HG02840 (cell line): Measurements from ENCODE around the gene STMN1.
A peak's percentile ranks its signal among the peaks of the same experiment; 100 is the strongest.

ENCODE experiments used
- ATAC-seq: cut with Tn5 transposase; IDR thresholded peaks from one replicate; pipeline ENCODE4 v1.9.1; 2021; ENCODE audit warnings: mild to moderate bottlenecking, moderate library complexity, moderate number of reproducible peaks; ENCODE audit not compliant: unreplicated experiment, low FRiP score

Gene STMN1

DNA sequence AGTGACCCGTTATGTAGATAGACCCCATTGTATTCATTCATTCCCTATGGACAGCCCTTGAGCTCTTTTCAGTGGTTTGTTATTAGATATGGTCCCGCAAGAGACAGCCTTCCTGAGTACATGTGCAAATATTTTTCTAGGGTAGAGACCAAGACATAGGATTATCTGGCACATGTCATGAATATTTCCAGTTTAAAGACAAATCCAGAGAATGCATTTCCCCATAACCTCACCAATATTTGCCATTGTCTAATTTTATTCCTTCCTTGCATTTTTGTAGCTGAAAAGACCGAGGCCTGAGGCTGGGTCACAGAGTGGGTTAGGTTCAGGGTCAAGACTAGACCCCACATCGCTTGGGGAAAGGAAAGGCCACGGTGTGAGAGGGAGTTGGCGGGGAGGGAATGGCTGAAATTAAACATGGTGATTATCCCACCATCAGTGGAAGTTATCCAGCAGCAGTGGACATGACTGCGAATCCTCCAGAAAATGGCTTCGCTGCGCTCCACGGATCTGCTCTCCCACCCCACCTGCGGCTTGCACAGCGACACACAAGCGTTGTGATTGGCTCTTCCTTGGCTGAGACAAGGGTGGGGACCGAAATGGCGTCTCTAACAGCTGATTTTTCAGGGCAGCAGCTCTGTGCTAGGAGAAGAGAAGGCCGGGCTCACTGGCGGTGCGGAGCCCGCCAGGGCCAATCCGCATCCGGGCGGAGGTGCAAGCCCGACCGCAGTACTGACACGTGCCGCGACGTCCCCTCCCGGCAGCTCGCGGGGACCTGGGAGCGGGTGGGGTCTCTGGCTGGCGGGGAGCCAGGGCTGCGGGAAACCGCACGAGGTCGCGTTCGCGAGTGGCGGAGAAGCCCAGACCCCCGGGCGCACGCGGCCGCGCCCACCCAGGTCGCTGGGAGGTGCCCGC is 16.1 kb upstream of the STMN1 start:
- ATAC-seq, result no peak

DNA sequence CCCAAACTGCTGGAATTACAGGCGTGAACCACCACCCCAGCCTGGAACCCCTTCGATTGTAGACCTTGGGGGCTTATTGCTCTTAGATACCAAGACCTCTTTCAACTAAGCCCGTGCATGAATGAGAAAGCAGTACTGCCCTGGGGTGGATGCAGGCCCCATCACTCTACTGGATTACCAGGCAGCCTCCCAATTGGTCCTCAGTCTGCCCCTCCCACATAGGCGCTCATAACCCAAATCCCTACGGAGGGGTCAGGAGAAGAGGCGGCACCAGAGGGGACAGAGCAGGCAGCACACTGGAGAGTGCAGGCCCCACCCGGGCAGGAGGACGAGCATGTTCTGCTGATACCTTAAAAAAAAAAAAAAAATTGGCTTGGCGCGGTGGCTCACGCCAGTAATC is 12.4 kb upstream of the STMN1 start:
- no peak for ATAC-seq

DNA sequence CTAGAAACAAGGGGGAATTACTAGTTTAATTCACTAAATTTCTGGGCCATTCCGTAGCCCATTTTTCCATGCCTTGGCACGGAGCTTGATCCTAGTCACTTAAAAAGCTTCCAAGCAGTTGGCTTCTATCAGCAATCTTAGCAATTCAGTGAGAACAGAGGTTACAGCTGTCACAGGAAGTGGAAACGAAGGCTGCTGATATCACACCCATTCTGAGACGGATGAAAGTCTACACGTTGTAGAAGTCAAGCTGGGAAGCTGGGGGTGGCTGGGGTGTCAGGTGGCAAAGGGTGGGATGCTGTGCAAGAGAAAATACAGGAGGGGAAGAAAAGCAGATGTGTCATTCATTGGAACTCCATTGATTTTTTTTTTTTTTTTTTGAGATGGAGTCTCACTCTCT is 11.8 kb upstream of the STMN1 start:
- no peak for ATAC-seq

DNA sequence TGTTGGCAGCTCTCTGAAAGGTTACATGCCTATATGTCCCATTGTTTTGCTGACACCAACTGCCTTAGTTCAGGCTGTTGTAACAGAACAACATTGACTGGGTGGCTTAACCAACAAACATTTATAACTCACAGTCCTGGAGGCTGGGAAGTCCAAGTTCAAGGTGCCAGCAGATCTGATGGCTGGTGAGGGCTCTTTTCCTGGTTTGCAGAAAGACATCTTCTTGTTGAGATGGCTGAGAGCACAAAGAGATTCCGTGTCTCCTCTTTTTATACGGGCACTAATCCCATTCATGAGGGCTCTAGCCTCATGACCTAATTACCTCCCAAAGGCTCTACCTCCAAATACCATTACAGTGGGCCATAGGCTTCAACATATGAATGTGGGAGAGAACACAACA is 10.2 kb upstream of the STMN1 start:
- ATAC-seq, result no peak

DNA sequence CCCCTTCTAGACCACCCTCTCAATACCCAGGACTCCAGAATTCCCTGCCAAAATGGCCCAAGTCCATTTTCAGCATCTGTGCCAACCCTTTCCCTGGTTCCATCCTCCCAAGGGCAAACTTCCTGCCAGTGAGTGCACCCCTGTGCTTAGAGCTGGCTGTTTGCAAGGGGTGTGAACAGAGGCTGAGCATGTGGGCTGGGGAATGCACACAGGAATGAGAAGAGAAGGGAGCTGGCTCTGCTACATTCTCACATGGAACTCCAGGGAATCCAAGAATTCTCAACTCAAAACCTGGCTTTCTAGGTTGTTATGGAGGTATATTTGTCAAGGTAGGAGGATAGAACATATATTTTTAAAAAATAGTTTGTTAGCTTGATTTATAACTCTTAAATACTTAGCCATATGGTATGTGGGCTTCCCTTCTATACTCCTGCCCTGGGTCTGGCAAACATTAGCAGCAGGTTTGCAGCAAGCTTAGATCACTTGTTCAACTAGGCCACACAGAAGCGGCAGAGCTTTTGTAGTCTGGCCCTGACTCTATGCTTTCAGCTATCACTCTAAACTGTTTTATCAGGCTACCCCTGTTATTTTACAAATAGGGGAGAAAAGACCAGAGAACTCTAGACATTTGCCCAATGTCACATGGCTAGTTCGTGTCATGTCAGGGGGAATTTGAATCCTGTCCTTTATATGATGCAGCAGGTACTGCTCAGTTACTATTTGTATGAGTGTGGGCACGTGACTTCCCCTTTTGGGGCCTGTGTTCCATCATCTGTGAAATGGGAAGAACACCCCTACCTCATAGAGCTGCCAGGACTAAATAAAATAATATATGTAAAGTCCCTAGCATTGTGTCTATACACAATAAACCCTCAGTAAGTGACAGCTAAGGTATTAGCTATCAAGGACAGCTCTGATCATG is 8.1 kb upstream of the STMN1 start:
- ATAC-seq, result no peak

DNA sequence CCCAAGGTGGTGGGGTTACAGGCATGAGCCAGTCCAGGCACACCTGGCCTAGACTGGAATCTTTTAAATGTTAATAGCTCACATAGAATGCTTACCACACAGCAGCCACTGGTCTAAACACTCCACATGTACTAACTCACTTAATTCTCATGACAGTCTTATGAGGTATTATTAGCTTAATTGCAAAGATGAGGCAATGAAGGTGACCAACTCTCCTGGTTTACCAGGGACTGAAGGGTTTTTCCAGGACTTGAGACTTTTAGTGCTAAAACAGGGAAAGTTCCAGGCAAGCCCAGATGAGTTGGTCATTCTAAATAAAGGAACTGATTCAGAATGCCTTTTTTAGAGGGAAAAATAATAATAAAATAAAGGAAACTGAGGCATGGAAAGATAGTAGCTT is 7.0 kb upstream of the STMN1 start:
- ATAC-seq, result no peak

DNA sequence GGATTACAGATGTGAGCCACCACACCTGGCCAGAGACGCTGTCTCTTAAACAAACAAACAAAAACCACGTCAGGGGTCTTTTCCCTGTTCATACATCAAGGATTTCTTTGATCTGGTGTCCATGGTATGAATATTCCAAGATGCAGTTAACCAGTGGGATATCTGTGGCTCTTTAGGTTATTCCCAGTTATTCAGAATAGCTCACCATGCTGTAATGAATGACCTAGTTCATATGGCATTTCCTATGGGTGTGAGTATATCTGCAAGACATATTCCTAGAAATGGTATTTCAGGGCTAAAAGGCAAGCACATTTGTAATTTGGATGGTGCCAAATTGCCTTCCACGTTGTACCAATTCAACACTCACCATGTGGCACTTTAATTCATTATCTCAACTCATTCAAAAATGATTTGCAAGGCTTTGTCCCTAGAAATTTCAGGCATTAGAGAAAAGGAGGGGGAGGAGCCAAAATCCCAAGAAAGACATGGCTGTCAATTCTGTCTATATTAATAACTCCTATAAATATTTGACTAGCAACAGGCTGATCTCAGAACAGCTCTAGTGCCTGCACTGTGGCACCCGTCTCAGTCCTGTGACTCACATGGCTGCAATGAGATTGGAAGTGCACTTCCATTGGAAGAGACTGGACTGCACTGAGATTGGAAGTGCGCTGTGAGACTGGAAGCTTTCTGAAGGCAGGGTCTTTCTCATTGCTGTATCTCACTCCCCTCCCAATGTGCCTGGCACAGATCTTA is 6.0 kb upstream of the STMN1 start:
- no peak for ATAC-seq

DNA sequence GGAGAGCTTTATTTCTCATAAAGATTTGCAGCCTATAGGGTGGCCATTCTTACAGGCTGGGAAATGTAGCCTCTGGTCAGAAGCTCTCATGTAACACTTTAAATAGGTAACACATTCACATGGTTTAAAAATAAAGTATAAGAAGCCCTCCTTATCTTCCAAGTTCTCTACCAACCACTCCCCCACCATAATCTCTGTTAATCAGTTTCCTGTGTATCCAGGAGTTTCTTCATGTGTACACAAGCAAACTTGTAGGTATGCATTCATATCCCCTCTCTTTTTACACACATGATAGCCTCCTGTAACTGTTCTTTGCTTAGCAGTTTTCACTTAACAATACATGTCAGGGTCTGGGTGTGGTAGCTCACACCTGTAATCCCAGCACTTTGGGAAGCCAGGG is 4.9 kb upstream of the STMN1 start:
- no peak for ATAC-seq

DNA sequence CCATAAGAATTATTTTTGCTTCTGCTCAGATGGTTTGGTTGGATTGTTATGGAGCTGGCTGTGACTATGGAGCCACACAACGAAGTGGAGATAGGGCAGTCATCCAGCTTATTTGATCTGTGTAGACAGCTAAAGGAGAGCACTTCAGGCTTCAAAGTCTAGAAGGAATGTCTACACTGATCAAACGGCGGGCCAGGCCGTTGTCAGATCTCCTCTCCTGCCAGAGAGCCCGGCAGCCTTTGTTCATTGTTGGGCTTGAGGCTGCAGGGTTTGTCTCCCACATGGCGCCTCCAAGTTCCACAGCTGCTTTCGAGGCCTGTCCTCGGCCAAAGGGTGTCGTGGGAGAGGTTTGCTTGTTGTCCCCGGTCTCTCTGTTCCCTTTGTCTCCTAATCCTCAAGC is 2.8 kb upstream of the STMN1 start:
- ATAC-seq, result no peak

DNA sequence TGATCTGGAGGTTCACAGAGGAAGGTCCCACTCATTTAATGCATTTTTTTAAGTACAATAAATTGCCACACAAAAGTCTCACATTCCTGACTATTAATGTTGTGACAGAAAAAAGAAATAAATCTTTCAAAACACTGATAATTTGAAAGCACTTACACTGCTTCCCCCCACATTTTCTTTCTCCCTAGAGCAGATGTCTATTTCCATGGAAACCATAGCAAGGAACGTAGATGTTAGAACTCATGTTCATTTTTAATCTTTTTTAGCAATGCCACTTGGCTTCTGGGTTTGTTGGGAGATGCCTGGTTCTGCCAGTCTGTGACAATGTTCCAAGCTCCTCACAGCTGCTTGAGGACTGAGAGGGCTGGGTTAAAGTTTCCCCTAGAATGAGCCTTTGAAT is 1.9 kb upstream of the STMN1 start:
- no peak for ATAC-seq

DNA sequence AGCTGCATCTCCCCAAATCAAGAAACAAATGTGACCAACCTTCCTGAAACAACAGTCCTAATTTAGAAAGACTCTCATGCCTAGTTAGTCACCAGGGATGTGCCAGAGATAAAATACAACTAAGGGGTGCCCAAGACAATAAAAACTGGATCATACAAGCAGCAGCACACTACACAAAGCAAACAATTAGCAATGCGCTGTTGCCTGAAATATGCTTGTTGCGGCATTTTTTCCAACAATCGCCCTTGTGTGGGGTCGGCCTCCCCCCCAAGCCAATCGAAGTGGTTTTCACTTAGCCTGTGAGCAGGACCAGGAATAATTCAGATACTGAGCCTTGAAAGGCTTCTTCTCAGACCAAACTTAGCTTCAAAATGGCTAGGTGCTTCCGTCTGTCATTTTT is 1.4 kb upstream of the STMN1 start:
- no peak for ATAC-seq

DNA sequence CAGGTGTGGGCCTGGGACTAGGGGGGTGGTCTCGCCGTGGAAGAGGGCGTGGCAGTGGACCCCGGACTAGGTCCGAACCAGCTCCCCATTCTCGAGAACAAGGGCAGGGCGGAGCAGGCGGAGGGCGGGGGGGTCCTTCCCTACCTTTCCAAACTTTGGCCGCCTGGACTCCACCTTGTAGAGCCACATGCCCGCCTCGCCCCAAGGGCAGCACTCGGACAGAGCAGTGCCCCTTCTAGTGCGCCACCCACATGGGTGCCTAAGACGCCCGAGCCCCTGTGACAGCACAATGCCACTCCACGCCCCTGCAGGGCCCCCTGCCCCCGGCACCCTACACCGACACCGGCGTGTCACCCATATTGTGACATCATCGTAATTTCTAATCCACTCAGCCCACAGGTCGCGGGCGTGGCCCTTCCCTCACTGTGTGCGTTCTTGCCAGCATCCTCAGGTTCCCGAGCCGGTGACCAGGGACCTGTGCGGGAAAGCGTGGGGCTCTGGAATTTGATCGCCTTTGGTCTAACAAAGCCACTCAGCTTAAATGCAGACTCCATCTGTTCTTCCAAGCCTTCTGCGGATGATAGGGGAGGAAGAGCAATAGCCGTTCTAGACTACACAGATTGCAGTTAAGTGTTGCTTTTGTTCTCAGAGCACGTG is 553 bp upstream of the STMN1 start:
- ATAC-seq, result no peak

DNA sequence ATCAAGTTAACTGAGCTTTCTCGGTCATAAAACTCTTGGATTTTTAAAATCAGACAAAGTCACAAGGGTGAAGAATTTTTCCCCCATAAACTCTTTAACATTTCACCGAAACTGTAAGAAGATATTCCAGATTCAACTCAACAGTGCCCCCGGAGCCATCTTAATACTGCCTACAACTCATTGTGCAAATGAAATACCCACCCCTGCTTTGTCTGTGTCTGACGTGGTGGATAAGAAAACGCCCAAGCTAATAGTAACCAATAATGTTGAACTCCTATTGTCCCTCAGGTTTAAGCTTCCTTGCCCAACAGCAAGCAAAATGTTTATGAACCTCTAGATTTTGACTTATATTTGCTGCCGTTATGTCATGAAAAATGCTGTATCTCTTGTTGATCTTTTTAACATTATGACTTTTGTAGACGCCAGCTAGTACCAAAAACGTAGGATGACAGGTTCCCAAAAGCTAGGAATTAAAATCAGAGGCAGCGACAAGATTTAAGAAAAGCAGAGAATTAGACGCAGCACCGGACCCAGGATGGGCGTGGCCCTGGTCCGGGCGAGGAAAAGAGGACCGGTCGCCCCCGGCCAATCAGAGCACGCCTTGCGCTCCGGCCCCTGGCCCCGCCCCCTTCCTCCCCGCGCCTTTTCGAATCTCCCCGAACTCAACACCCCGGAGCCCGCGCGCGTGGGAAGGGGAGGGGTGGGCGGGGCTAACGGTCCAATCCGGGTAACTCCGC is 1.1 kb downstream of the STMN1 start:
- ATAC-seq, result peak; percentile 74

DNA sequence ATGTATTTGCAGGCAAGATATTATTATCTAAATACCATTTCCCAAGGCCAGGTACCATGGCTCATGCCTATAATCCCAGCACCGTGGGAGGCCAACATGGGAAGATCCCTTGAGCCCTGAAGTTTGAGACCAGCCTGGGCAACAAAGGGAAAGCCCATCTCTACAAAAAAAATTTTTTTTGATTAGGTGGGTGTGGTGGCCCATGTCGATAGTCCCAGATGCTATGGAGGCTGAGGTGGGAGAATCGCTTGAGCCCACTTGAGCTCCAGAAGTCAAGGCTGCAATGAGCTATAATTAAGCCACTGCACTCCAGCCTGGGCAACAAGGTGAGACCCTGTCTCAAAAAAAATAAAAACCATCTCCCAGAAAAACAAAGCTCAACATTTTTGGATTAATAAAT is 2.2 kb downstream of the STMN1 start:
- no peak for ATAC-seq

DNA sequence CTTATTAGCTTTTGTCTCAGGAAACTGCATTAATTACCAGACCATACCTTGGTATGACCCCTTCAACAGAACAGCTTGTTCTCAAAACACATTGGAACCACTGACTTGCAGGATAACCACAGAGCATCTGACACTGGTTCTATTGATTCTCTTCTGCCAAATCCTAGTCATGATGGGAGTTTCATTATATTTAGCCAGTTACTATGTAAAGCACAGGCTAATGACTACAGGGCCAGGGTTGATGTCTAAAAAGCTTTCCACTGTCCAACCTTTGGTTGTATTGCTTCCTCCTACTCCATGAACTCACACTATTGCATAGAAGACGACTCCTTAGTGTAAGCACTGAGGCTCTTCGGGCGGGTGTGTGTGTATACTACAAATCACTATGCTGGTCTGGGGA is 3.8 kb downstream of the STMN1 start:
- no peak for ATAC-seq

DNA sequence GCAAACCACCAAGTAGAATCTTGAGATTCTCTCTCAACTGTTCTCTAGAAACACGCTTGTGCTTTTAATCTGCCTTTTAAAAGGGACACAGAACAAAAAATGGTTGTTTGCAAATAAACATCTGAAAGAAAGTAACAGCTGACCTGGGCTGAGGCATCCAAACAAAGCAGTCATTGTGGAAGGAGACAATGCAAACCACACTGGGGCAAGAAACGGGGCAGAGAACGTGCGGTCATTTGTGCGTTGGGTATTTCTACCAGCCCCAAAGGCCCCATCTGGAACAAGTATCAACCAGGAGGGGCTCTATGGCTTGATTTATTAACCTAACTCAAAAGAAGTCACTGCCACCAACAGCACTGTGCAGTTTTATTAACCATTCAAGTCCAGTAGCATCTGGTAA is 6.0 kb downstream of the STMN1 start:
- no peak for ATAC-seq

DNA sequence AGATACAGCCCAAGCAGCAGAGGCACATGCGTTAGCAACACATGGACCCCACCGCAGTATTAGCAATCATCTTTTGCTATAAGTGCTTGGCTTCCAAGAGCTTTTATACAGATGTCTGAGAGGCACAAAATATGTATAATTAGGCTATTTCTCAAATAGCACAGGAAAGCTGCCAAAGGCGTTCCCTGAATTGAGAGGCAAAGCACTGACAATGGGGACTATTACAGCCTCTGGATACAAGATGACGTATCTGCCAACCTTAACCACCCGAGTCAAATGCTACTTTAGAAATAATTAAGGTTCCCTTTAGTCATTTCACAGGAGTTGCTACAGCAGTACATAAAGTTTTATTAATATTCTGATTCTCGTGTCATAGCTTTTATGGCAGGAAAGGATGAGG is 6.4 kb downstream of the STMN1 start:
- no peak for ATAC-seq

DNA sequence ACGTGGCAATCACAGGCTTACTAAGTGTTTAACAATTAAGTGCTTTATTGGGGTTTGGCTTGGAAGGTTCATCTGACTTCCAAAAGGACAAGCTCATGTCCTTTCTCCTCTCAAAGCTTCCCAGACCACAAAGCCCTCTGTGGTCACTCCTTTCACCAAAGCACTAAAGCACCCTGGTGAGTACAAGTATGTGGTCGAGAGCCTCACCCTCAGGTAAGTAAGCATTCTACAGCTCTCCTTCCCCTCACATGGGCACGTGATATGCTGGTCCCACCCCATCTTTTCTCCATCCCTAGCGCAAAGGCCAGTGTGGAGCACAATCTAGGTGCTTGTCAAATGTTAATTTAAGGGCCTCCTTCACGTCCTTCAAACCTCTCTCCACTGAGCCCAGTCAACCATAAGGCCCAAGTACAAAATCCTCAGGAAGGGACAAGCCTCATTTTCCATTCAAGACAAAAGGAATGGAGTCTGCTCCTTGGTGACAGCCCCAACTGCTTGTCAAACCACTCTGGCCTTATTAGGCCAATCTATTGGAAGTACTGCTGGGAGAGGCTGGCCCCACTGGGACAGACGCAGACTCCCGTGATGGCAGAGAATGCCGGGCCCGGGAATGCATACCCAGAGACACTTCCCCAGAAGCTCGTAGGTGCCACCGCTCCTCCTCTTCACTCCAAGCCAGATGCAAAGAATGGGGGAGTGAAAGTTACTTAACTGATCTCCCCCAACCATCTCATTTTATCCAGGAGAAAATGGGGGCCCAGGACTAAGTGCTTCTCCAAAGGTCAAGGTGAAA is 7.8 kb downstream of the STMN1 start:
- no peak for ATAC-seq

DNA sequence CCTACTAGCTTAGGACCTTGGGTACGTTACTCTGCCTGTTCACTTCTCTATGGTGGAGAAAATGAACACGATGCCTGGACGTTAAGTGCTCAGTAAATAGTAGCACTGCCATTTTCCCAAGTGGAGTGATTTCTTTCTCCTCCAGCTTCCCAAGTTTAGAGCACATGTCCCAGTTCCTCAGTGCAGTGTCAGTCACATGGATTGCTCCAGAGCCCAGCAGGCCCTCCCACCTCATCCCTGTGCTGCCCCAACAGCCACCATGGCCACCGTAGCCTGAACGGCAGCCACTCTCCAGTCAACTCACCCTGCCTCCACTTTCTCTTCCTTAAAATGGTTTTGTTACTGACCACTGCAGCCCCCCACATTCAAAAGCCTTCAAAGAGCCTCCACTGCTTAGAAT is 8.5 kb downstream of the STMN1 start:
- no peak for ATAC-seq
